Muscle layer of duodenum (tissue), 2 donors: Measurements from ENCODE around the gene PCDHB6.
"Not testable (repeated sequence)": the region's sequence is repeated elsewhere in the genome, so short reads cannot be mapped to it uniquely, and the experiment has no call there.

Source experiments
- H3K27ac ChIP-seq: one replicate; pipeline ENCODE4 v1.7.0; 2013; ENCODE audit warnings: mild to moderate bottlenecking, low read length
- H3K27me3 ChIP-seq: one replicate; pipeline ENCODE4 v1.7.0; 2013; ENCODE audit warnings: low read depth, mild to moderate bottlenecking, control low read depth, low read length
- H3K36me3 ChIP-seq, 2 donors: one replicate each; pipeline ENCODE4 v1.7.0; 2013; ENCODE audit warnings: low read length in 2 of 2, control low read depth in 1 of 2, mild to moderate bottlenecking in 1 of 2; ENCODE audit not compliant: insufficient read depth in 2 of 2, control insufficient read depth in 1 of 2
- H3K4me1 ChIP-seq, 2 donors: one replicate each; pipeline ENCODE4 v1.7.0; 2013; ENCODE audit warnings: low read length in 2 of 2, mild to moderate bottlenecking in 2 of 2, control low read depth in 1 of 2, moderate library complexity in 1 of 2; ENCODE audit not compliant: insufficient read depth in 2 of 2, control insufficient read depth in 1 of 2
- H3K4me3 ChIP-seq, 2 donors: one replicate each; pipeline ENCODE4 v1.7.0; 2013; ENCODE audit warnings: low read length in 2 of 2, low read depth in 1 of 2, mild to moderate bottlenecking in 1 of 2
- H3K9me3 ChIP-seq, 2 donors: one replicate each; pipeline ENCODE4 v1.7.0; 2013; ENCODE audit warnings: low read length in 2 of 2, control low read depth in 1 of 2, mild to moderate bottlenecking in 1 of 2; ENCODE audit not compliant: control insufficient read depth in 1 of 2
- donor health status: healthy.

The PCDHB6 gene

GRCh38 chr5:141188682-141189081, 38.8 kb downstream of the PCDHB6 start:
- H3K4me1 ChIP-seq, H3K27ac ChIP-seq, H3K36me3 ChIP-seq, H3K27me3 ChIP-seq: not testable (repeated sequence)
- Histone ChIP-seq H3K9me3 (peaks cover 18 to 64% of the 10 kb centered on the region in 2 donors), H3K4me3 (peak overlapping the region in 1 of 2 donors; percentile 44)

DNA sequence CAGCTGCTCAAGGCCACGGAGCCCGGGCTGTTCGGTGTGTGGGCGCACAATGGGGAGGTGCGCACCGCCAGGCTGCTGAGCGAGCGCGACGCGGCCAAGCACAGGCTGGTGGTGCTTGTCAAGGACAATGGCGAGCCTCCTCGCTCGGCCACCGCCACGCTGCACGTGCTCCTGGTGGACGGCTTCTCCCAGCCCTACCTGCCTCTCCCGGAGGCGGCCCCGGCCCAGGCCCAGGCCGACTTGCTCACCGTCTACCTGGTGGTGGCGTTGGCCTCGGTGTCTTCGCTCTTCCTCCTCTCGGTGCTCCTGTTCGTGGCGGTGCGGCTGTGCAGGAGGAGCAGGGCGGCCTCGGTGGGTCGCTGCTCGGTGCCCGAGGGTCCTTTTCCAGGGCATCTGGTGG, 39.3 kb downstream of the PCDHB6 start:
- not testable (repeated sequence) for H3K27me3 ChIP-seq, H3K4me1 ChIP-seq, H3K27ac ChIP-seq, H3K36me3 ChIP-seq
- Histone ChIP-seq H3K9me3 (peaks cover 18 to 63% of the 10 kb centered on the region in 2 donors), H3K4me3 (peak overlapping the region in 1 of 2 donors; percentile 44)

DNA sequence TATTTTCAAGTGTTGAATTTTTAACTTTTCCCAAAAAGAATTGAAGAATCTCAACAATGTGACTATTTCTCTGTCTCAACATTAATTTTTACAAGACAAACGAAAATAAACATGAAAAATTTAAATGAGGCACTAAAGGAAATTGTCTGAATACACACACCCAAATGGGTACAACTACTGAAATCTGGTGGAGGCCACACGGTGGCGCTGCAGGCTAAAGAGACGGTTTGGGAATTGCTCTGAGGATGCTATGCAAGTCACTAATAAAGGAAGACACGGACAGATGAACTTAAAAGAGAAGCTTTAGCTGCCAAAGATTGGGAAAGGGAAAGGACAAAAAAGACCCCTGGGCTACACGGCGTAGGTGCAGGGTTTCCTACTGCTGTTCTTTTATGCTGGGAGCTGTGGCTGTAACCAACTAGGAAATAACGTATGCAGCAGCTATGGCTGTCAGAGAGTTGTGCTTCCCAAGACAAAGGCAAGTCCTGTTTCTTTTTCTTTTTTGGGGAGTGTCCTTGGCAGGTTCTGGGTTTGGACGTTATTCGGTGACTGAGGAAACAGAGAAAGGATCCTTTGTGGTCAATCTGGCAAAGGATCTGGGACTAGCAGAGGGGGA, 42.4 kb downstream of the PCDHB6 start, which contains the start of gene PCDHB10:
PCDHB10 (plus strand) TSS at position 244 of the 616 bp plus-strand sequence; CDS start at position 444, 200 bp downstream.
- no peak within 1 kb of the TSS for H3K27ac ChIP-seq
- H3K9me3 ChIP-seq = peaks cover 15 to 54% of the 10 kb centered on the region in 2 donors
- H3K36me3 ChIP-seq = no peaks in the 10 kb centered on the region
- H3K27me3 ChIP-seq = no peaks in the 10 kb centered on the region
- peak within 1 kb of the TSS; percentile 49 to 55 for H3K4me3 ChIP-seq
- H3K4me1 ChIP-seq = no peaks in the 10 kb centered on the region

DNA sequence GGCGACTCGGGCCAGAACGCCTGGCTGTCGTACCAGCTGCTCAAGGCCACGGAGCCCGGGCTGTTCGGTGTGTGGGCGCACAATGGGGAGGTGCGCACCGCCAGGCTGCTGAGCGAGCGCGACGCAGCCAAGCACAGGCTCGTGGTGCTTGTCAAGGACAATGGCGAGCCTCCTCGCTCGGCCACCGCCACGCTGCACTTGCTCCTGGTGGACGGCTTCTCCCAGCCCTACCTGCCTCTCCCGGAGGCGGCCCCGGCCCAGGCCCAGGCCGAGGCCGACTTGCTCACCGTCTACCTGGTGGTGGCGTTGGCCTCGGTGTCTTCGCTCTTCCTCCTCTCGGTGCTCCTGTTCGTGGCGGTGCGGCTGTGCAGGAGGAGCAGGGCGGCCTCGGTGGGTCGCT, 44.5 kb downstream of the PCDHB6 start:
- H3K4me1 ChIP-seq, H3K27ac ChIP-seq, H3K36me3 ChIP-seq, H3K27me3 ChIP-seq: not testable (repeated sequence)
- H3K4me3 ChIP-seq = peak overlapping the region in 1 of 2 donors; percentile 41
- peaks cover 32 to 57% of the 10 kb centered on the region in 2 donors for H3K9me3 ChIP-seq

DNA sequence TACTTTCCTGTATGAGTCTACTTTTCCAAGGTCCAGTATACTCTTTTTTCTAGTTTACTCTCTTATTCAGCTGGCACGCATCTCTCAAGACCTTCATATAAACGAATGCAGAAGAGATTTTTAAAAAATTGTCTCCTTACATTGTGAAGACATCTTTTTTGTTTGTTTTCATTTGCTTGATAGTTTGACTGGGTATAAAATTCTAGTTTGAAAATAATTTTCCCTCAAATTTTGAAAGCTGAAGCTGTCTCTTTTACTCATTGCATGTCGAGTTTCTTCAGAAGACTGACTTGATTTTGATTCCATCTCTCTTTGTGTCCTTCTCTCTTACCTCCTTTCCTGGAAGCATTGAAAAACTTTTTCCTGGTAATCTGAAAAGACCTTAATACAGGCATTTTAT, 46.5 kb downstream of the PCDHB6 start:
- Histone ChIP-seq H3K27me3 (no peaks in the 10 kb centered on the region), H3K36me3 (no peaks in the 10 kb centered on the region), H3K9me3 (peaks cover 37 to 67% of the 10 kb centered on the region in 2 donors), H3K27ac (no peak overlapping the region), H3K4me1 (no peaks in the 10 kb centered on the region), H3K4me3 (peak overlapping the region in 1 of 2 donors; percentile 29)

DNA sequence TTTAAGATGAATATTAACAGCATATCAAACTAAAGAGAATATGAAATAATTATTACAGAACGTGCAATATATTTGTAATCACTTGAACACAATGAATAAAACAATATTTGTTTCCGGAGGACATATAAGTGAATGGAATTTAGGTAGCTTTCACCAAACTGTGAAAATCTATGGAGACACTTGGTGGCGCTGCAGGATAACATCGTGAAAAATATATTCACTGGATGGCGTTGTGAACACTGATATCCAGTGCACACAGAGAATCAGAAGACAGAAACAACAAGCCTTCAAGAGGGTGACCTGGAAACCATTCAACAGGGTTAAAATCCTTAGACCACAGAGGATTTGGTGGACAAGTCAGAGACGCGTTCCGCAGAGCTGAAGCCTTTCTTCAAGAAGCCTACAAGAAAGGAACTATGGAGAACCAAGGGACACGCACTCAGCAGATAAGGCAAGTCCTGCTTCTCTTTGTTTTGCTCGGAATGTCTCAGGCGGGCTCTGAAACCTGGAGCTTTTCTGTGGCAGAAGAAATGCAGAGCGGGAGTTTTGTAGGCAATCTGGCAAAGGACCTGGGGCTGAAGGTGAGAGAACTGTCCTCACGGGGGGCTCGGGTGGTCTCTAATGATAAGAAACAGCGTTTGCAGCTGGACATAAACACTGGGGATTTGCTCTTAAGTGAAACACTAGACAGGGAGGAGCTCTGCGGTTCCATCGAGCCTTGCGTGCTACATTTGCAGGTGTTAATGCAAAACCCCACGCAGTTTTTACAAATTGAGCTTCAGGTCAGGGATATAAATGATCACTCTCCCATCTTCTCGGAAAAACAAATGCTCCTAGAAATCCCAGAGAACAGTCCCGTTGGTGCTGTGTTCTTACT, 49.7 kb downstream of the PCDHB6 start, which contains the start of gene PCDHB11:
PCDHB11 (plus strand) TSS at position 269 of the 877 bp plus-strand sequence; CDS start at position 417, 148 bp downstream.
- H3K27me3 ChIP-seq = no peaks in the 10 kb centered on the region
- peak within 1 kb of the TSS; percentile 18 to 54 for H3K4me3 ChIP-seq
- no peaks in the 10 kb centered on the region for H3K4me1 ChIP-seq
- no peaks in the 10 kb centered on the region for H3K36me3 ChIP-seq
- peaks cover 28 to 57% of the 10 kb centered on the region in 2 donors for H3K9me3 ChIP-seq
- no peak within 1 kb of the TSS for H3K27ac ChIP-seq

- not testable (repeated sequence) for H3K27ac ChIP-seq, H3K36me3 ChIP-seq, H3K4me1 ChIP-seq, H3K27me3 ChIP-seq
- peaks cover 25 to 60% of the 10 kb centered on the region in 2 donors for H3K9me3 ChIP-seq
- peak overlapping the region in 1 of 2 donors; percentile 54 for H3K4me3 ChIP-seq
Measured at GRCh38 chr5:141201126-141201525, 51.3 kb downstream of the PCDHB6 start.

- not testable (repeated sequence) for H3K36me3 ChIP-seq, H3K4me1 ChIP-seq, H3K27ac ChIP-seq, H3K27me3 ChIP-seq
- Histone ChIP-seq H3K4me3 (peak overlapping the region in 1 of 2 donors; percentile 9), H3K9me3 (peaks cover 25 to 55% of the 10 kb centered on the region in 2 donors)
Measured at GRCh38 chr5:141201646-141202045, 51.8 kb downstream of the PCDHB6 start.
